ENCODE measurements around the gene BEND5. TPM values are rescaled to one million over a fixed set of nuclear protein-coding genes. Genes with fewer than 3 reads are reported as not detected.

BEND5 gene
- total and polyA plus RNA-seq, 10 of the 15 experiments (the other 5 are each of a cell fraction or from before 2014, with no cell fraction given): 0.26 TPM; not detected in 9

- no peak for TF ChIP-seq FOXM1 (IDR thresholded peaks at IDR 0.05; ENCODE audit: low read depth, low read length)
- no peak for TF ChIP-seq FOXK2 (IDR thresholded peaks at IDR 0.05)
Measured at GRCh38 chr1:48765335-48765734, 11.4 kb downstream of the BEND5 start (continued).

GRCh38 chr1:48761986-48762385 lies 14.7 kb downstream of the BEND5 start:
- WGBS (ENCODE audit: insufficient coverage, insufficient replicate concordance, low lambda C conversion rate, missing lambda C conversion rate): 57% methylated on average over 7 of the region's 7 CpGs
- H4K20me1 ChIP-seq (ENCODE audit: control insufficient read depth, insufficient read depth): no peaks in the 10 kb centered on the region
- in situ Hi-C loops (cut with MboI): no loop called here
- no peak overlapping the region for H3K9ac ChIP-seq (ENCODE audit: control insufficient read depth, insufficient read depth, low read length)
- ChIA-PET POLR2A (no interaction called here), CTCF (no interaction called here), SMC1A (ENCODE audit: uncharacterized antibody, unreplicated experiment) (interaction anchor here (0.6 kb wide), 1 partner anchor 91 kb away, joined by 3 read pairs; no protein-coding TSS in a partner anchor), RAD21 (ENCODE audit: unreplicated experiment) (no interaction called here)
- ATAC-seq (no peak), FAIRE-seq (no peak), DNase-seq (ENCODE audit: low read depth, low spot score) (no peak)
- H3K4me1 ChIP-seq (ENCODE audit: control insufficient read depth, insufficient read depth, low read length): no peaks in the 10 kb centered on the region
- TF ChIP-seq BHLHE40 (IDR thresholded peaks at IDR 0.05; ENCODE audit: borderline replicate concordance in 1 of 2, low read depth in 2 of 2, low read length in 1 of 2): no peak
- TF ChIP-seq ZBTB33 (IDR thresholded peaks at IDR 0.05): no peak
- no peak for TF ChIP-seq HDAC6 (IDR thresholded peaks at IDR 0.05; ENCODE audit: unreplicated experiment)
- no peak for TF ChIP-seq PML (IDR thresholded peaks at IDR 0.05; ENCODE audit: low read length)
- TF ChIP-seq JUNB (IDR thresholded peaks at IDR 0.05): no peak
- TF ChIP-seq GABPA (IDR thresholded peaks at IDR 0.05; ENCODE audit: low read depth): no peak
- TF ChIP-seq SMC3 (IDR thresholded peaks at IDR 0.05; ENCODE audit: borderline replicate concordance, low read length): no peak
- no peak for TF ChIP-seq E4F1 (IDR thresholded peaks at IDR 0.05; ENCODE audit: borderline replicate concordance, partially characterized antibody)
- TF ChIP-seq TARDBP (IDR thresholded peaks at IDR 0.05; ENCODE audit: borderline replicate concordance): no peak
- TF ChIP-seq CHD4 (IDR thresholded peaks at IDR 0.05): no peak
- TF ChIP-seq ASH2L (IDR thresholded peaks at IDR 0.05; ENCODE audit: borderline replicate concordance, low read depth): no peak
- no peak for TF ChIP-seq CREM (IDR thresholded peaks at IDR 0.05; ENCODE audit: low read depth)
- no peak for TF ChIP-seq BMI1 (IDR thresholded peaks at IDR 0.05; ENCODE audit: borderline replicate concordance)
- TF ChIP-seq STAT3 (IDR thresholded peaks at IDR 0.05; ENCODE audit: low read depth, low read length): no peak
- no peaks in the 10 kb centered on the region for H3K79me2 ChIP-seq (ENCODE audit: control insufficient read depth, insufficient read depth, low read length)
- H3K27ac ChIP-seq (ENCODE audit: control insufficient read depth, insufficient read depth): no peak overlapping the region
- intact Hi-C loops (cut with micrococcal nuclease; ENCODE audit: unreplicated experiment): no loop called here
- no peak overlapping the region for H2AFZ ChIP-seq (ENCODE audit: control insufficient read depth, low read depth, low read length)
- no peaks in the 10 kb centered on the region for H3K36me3 ChIP-seq (ENCODE audit: control insufficient read depth in 2 of 2, insufficient read depth in 2 of 2, low read length in 1 of 2)
- no peak overlapping the region for H3K4me3 ChIP-seq
- H3K27me3 ChIP-seq (replicated peaks in 1 of 2; ENCODE audit: control insufficient read depth in 2 of 2, insufficient read depth in 2 of 2, low read length in 1 of 2): no peaks in the 10 kb centered on the region; a peak in 1 of 4 replicates
- no peaks in the 10 kb centered on the region for H3K9me3 ChIP-seq (replicated peaks; ENCODE audit: control insufficient read depth, insufficient read depth, low read length)
- no peak overlapping the region for H3K4me2 ChIP-seq (ENCODE audit: control insufficient read depth, insufficient read depth)
- no TSS peak for BruUV-seq (replicated peaks)

Measured in GM12878 (cell line).